Mesothelial cell of epicardium (in vitro differentiated cells): ENCODE measurements around the gene ROPN1B. TPM values are rescaled to one million over a fixed set of nuclear protein-coding genes. Genes with fewer than 3 reads are reported as not detected.

Experiments used
- DNase-seq, 2 experiments: peaks; one replicate each; pipeline ENCODE4 v3.0.0; 2021; ENCODE audit warnings: low spot score in 2 of 2; ENCODE audit not compliant: unreplicated experiment in 2 of 2
- H3K27ac Mint-ChIP-seq: 2 replicates; pipeline ENCODE4 v1.8.0; 2021; ENCODE audit warnings: mixed read lengths
- H3K27me3 Mint-ChIP-seq: 2 replicates; pipeline ENCODE4 v1.8.0; 2021; ENCODE audit warnings: low read depth, mixed read lengths
- H3K36me3 Mint-ChIP-seq: 2 replicates; pipeline ENCODE4 v1.8.0; 2021; ENCODE audit warnings: mixed read lengths
- H3K4me1 Mint-ChIP-seq: 2 replicates; pipeline ENCODE4 v1.8.0; 2021; ENCODE audit warnings: mixed read lengths
- H3K4me3 Mint-ChIP-seq: 2 replicates; pipeline ENCODE4 v1.8.0; 2021; ENCODE audit warnings: mild to moderate bottlenecking, moderate library complexity, mixed read lengths
- H3K9me3 Mint-ChIP-seq: 2 replicates; pipeline ENCODE4 v1.8.0; 2021; ENCODE audit warnings: mixed read lengths
- CTCF ChIP-seq: fragments of 200-600 bp; sonication (generic); IDR thresholded peaks from one replicate; pipeline ENCODE4 v1.5.0; 2021; ENCODE audit warnings: antibody characterized with exemption; ENCODE audit not compliant: unreplicated experiment
- total RNA-seq: library from RNA; stranded (reverse); gene quantifications from 3 replicates; pipeline ENCODE4 v1.2.1, GENCODE V29; 2021

The ROPN1B gene
- total RNA-seq, 1 donor from 2014 or later: not detected

- Mint-ChIP-seq H3K27me3 (no peaks in the 10 kb centered on the region), H3K27ac (no peak overlapping the region), H3K4me3 (no peak overlapping the region), H3K9me3 (no peaks in the 10 kb centered on the region), H3K4me1 (no peaks in the 10 kb centered on the region), H3K36me3 (peaks cover 16% of the 10 kb centered on the region)
- DNase-seq: no peak
- TF ChIP-seq CTCF: no peak
These were observed 52.7 kb downstream of the ROPN1B start for GRCh38 chr3:126021702-126022101.

GRCh38 chr3:126022741-126023359 lies 53.9 kb downstream of the ROPN1B start:
- no peak for TF ChIP-seq CTCF
- Mint-ChIP-seq H3K4me1 (no peaks in the 10 kb centered on the region), H3K27ac (no peak overlapping the region), H3K36me3 (peaks cover 26% of the 10 kb centered on the region), H3K4me3 (no peak overlapping the region), H3K27me3 (no peaks in the 10 kb centered on the region), H3K9me3 (peaks cover 7% of the 10 kb centered on the region)
- no peak for DNase-seq

GRCh38 chr3:126023390-126023789 lies 54.4 kb downstream of the ROPN1B start:
- Mint-ChIP-seq H3K4me3 (no peak overlapping the region), H3K27ac (no peak overlapping the region), H3K4me1 (no peaks in the 10 kb centered on the region), H3K36me3 (peaks cover 29% of the 10 kb centered on the region), H3K27me3 (no peaks in the 10 kb centered on the region), H3K9me3 (peaks cover 9% of the 10 kb centered on the region)
- no peak for DNase-seq
- TF ChIP-seq CTCF: no peak

- H3K36me3 Mint-ChIP-seq: peaks cover 37% of the 10 kb centered on the region
- no peak for TF ChIP-seq CTCF
- no peaks in the 10 kb centered on the region for H3K27me3 Mint-ChIP-seq
- H3K27ac Mint-ChIP-seq: no peak overlapping the region
- DNase-seq: no peak
- H3K9me3 Mint-ChIP-seq: peaks cover 16% of the 10 kb centered on the region
- H3K4me3 Mint-ChIP-seq: no peak overlapping the region
- H3K4me1 Mint-ChIP-seq: no peaks in the 10 kb centered on the region
These were observed 55.3 kb downstream of the ROPN1B start for GRCh38 chr3:126024049-126024854.

GRCh38 chr3:126025116-126025729 lies 56.2 kb downstream of the ROPN1B start:
- DNase-seq: no peak
- H3K36me3 Mint-ChIP-seq: peaks cover 42% of the 10 kb centered on the region
- TF ChIP-seq CTCF: no peak
- no peak overlapping the region for H3K4me3 Mint-ChIP-seq
- H3K4me1 Mint-ChIP-seq: no peaks in the 10 kb centered on the region
- H3K9me3 Mint-ChIP-seq: peaks cover 21% of the 10 kb centered on the region
- no peaks in the 10 kb centered on the region for H3K27me3 Mint-ChIP-seq
- H3K27ac Mint-ChIP-seq: no peak overlapping the region
